ENCODE results near the gene IRAK1. TPM values are rescaled to one million over a fixed set of nuclear protein-coding genes. Genes with fewer than 3 reads are reported as not detected.

IRAK1 gene
- total and polyA plus RNA-seq, 10 of the 15 experiments (the other 5 are each of a cell fraction or from before 2014, with no cell fraction given) = 4.2 to 136 (median 39.5) TPM

- TF ChIP-seq PAX5 (IDR thresholded peaks at IDR 0.05; ENCODE audit: borderline replicate concordance, low read depth, low read length) = no peak
- peak; percentile 34; the same call in 1 of the 2 replicates for TF ChIP-seq IKZF1 (conservative IDR thresholded peaks at IDR 0.05)
- no peak for TF ChIP-seq NR2F1 (conservative IDR thresholded peaks at IDR 0.05)
- TF ChIP-seq CHD2 (IDR thresholded peaks at IDR 0.05; ENCODE audit: borderline replicate concordance, low read depth, low read length) = no peak
- TF ChIP-seq PBX3 (IDR thresholded peaks at IDR 0.05; ENCODE audit: insufficient replicate concordance, low read depth, low read length) = no peak
- TF ChIP-seq IKZF2 (IDR thresholded peaks at IDR 0.05) = peak in 1 of 2 experiments; percentile 8; a peak in 1 of 4 replicates
- TF ChIP-seq CEBPZ (IDR thresholded peaks at IDR 0.05; ENCODE audit: low read depth, low read length) = no peak
- 0 out of 2 replicates have a peak, but pooled peaks have one; percentile 19 for TF ChIP-seq ZNF687 (IDR thresholded peaks at IDR 0.05)
- TF ChIP-seq IRF4 (IDR thresholded peaks at IDR 0.05; ENCODE audit: low read depth, low read length) = no peak
- TF ChIP-seq CBX3 (IDR thresholded peaks at IDR 0.05; ENCODE audit: borderline replicate concordance, low read depth) = no peak
- no peak for TF ChIP-seq EED (IDR thresholded peaks at IDR 0.05; ENCODE audit: low read depth)
- 0 out of 2 replicates have a peak, but pooled peaks have one; percentile 10 for TF ChIP-seq TCF3 (IDR thresholded peaks at IDR 0.05; ENCODE audit: borderline replicate concordance, insufficient read depth, low read depth, low read length)
- no peak for TF ChIP-seq WRNIP1 (IDR thresholded peaks at IDR 0.05; ENCODE audit: borderline replicate concordance, low read depth, low read length)
- TF ChIP-seq GABPA (IDR thresholded peaks at IDR 0.05; ENCODE audit: low read depth) = no peak
- TF ChIP-seq YY1 (IDR thresholded peaks at IDR 0.05; ENCODE audit: low read depth, low read length) = no peak
- no peak for TF ChIP-seq KLF5 (IDR thresholded peaks at IDR 0.05; ENCODE audit: partially characterized antibody)
- no peak for TF ChIP-seq KAT2A (conservative IDR thresholded peaks at IDR 0.05; ENCODE audit: control insufficient read depth, low read depth, low read length)
- TF ChIP-seq MEF2B (IDR thresholded peaks at IDR 0.05; ENCODE audit: partially characterized antibody, poor library complexity, severe bottlenecking) = peak; percentile 52
Observed at GRCh38 chrX:153968754-153969124, 51.0 kb downstream of the IRAK1 start (continued).
